ENCODE results near the gene LRRC2. TPM values are rescaled to one million over a fixed set of nuclear protein-coding genes. Genes with fewer than 3 reads are reported as not detected.

The LRRC2 gene
- total and polyA plus RNA-seq, 9 of the 15 experiments (the other 6 are each of a cell fraction or from before 2014, with no cell fraction given): 0.01 to 0.04 (median 0.03) TPM; not detected in 5

- FAIRE-seq: no peak
- 23% methylated on average over 5 of the region's 5 CpGs for WGBS (ENCODE audit: insufficient coverage, low coverage, missing lambda C conversion rate)
- no peak for TF ChIP-seq KLF10 (CRISPR knock-in tag; IDR thresholded peaks at IDR 0.05)
- no peak for TF ChIP-seq LCOR (CRISPR knock-in tag; IDR thresholded peaks at IDR 0.05)
- TF ChIP-seq SIX5 (IDR thresholded peaks at IDR 0.05; ENCODE audit: borderline replicate concordance in 1 of 2, insufficient read depth in 1 of 2, low read depth in 1 of 2, low read length in 2 of 2): no peak
- no peak for TF ChIP-seq TEAD4 (IDR thresholded peaks at IDR 0.05; ENCODE audit: low read length)
- TF ChIP-seq TEAD4 (CRISPR knock-in tag; IDR thresholded peaks at IDR 0.05; ENCODE audit: borderline replicate concordance): no peak
- TF ChIP-seq ZNF764 (CRISPR knock-in tag; IDR thresholded peaks at IDR 0.05; ENCODE audit: low read depth): no peak
- no peak for TF ChIP-seq GTF2E2 (tag; IDR thresholded peaks at IDR 0.05)
- TF ChIP-seq, protein P1, sequence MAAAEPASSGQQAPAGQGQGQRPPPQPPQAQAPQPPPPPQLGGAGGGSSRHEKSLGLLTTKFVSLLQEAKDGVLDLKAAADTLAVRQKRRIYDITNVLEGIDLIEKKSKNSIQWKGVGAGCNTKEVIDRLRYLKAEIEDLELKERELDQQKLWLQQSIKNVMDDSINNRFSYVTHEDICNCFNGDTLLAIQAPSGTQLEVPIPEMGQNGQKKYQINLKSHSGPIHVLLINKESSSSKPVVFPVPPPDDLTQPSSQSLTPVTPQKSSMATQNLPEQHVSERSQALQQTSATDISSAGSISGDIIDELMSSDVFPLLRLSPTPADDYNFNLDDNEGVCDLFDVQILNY (CRISPR knock-in tag; IDR thresholded peaks at IDR 0.05): no peak
- TF ChIP-seq, protein P2, sequence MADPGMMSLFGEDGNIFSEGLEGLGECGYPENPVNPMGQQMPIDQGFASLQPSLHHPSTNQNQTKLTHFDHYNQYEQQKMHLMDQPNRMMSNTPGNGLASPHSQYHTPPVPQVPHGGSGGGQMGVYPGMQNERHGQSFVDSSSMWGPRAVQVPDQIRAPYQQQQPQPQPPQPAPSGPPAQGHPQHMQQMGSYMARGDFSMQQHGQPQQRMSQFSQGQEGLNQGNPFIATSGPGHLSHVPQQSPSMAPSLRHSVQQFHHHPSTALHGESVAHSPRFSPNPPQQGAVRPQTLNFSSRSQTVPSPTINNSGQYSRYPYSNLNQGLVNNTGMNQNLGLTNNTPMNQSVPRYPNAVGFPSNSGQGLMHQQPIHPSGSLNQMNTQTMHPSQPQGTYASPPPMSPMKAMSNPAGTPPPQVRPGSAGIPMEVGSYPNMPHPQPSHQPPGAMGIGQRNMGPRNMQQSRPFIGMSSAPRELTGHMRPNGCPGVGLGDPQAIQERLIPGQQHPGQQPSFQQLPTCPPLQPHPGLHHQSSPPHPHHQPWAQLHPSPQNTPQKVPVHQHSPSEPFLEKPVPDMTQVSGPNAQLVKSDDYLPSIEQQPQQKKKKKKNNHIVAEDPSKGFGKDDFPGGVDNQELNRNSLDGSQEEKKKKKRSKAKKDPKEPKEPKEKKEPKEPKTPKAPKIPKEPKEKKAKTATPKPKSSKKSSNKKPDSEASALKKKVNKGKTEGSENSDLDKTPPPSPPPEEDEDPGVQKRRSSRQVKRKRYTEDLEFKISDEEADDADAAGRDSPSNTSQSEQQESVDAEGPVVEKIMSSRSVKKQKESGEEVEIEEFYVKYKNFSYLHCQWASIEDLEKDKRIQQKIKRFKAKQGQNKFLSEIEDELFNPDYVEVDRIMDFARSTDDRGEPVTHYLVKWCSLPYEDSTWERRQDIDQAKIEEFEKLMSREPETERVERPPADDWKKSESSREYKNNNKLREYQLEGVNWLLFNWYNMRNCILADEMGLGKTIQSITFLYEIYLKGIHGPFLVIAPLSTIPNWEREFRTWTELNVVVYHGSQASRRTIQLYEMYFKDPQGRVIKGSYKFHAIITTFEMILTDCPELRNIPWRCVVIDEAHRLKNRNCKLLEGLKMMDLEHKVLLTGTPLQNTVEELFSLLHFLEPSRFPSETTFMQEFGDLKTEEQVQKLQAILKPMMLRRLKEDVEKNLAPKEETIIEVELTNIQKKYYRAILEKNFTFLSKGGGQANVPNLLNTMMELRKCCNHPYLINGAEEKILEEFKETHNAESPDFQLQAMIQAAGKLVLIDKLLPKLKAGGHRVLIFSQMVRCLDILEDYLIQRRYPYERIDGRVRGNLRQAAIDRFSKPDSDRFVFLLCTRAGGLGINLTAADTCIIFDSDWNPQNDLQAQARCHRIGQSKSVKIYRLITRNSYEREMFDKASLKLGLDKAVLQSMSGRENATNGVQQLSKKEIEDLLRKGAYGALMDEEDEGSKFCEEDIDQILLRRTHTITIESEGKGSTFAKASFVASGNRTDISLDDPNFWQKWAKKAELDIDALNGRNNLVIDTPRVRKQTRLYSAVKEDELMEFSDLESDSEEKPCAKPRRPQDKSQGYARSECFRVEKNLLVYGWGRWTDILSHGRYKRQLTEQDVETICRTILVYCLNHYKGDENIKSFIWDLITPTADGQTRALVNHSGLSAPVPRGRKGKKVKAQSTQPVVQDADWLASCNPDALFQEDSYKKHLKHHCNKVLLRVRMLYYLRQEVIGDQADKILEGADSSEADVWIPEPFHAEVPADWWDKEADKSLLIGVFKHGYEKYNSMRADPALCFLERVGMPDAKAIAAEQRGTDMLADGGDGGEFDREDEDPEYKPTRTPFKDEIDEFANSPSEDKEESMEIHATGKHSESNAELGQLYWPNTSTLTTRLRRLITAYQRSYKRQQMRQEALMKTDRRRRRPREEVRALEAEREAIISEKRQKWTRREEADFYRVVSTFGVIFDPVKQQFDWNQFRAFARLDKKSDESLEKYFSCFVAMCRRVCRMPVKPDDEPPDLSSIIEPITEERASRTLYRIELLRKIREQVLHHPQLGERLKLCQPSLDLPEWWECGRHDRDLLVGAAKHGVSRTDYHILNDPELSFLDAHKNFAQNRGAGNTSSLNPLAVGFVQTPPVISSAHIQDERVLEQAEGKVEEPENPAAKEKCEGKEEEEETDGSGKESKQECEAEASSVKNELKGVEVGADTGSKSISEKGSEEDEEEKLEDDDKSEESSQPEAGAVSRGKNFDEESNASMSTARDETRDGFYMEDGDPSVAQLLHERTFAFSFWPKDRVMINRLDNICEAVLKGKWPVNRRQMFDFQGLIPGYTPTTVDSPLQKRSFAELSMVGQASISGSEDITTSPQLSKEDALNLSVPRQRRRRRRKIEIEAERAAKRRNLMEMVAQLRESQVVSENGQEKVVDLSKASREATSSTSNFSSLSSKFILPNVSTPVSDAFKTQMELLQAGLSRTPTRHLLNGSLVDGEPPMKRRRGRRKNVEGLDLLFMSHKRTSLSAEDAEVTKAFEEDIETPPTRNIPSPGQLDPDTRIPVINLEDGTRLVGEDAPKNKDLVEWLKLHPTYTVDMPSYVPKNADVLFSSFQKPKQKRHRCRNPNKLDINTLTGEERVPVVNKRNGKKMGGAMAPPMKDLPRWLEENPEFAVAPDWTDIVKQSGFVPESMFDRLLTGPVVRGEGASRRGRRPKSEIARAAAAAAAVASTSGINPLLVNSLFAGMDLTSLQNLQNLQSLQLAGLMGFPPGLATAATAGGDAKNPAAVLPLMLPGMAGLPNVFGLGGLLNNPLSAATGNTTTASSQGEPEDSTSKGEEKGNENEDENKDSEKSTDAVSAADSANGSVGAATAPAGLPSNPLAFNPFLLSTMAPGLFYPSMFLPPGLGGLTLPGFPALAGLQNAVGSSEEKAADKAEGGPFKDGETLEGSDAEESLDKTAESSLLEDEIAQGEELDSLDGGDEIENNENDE (IDR thresholded peaks at IDR 0.05; ENCODE audit: low read depth, low read length): no peak
- no peak for TF ChIP-seq TOE1 (IDR thresholded peaks at IDR 0.05; ENCODE audit: borderline replicate concordance)
- no peak for TF ChIP-seq TOE1 (CRISPR knock-in tag; IDR thresholded peaks at IDR 0.05; ENCODE audit: borderline replicate concordance, low read depth)
Observed at GRCh38 chr3:46535746-46536145, 30.4 kb downstream of the LRRC2 start.

More at GRCh38 chr3:46535746-46536145, 30.4 kb downstream of the LRRC2 start:
- Histone ChIP-seq H3K27me3 (ENCODE audit: control insufficient read depth in 2 of 2, insufficient read depth in 2 of 2, low read length in 2 of 2) (no peaks in the 10 kb centered on the region; a peak in 1 of 5 replicates), H3K27ac (ENCODE audit: extremely low read depth, low read depth, low read length) (no peak overlapping the region), H3K4me2 (ENCODE audit: insufficient read depth, low read length) (no peak overlapping the region), H4K20me1 (replicated peaks; ENCODE audit: control insufficient read depth, insufficient read depth, low read length) (no peaks in the 10 kb centered on the region), H3K9me3 (replicated peaks; ENCODE audit: control insufficient read depth, insufficient read depth, low read depth, low read length) (no peaks in the 10 kb centered on the region), H3K9me1 (ENCODE audit: control insufficient read depth, insufficient read depth, low read length) (no peaks in the 10 kb centered on the region), H3K36me3 (ENCODE audit: control insufficient read depth, insufficient read depth, low read length) (no peaks in the 10 kb centered on the region), H3K79me2 (ENCODE audit: control insufficient read depth, insufficient read depth, low read length) (no peaks in the 10 kb centered on the region), H3K4me3 (no peak overlapping the region), H3K4me1 (replicated peaks in 1 of 2; ENCODE audit: control insufficient read depth in 2 of 2, insufficient read depth in 2 of 2, low read length in 2 of 2) (peaks cover 10 to 17% of the 10 kb centered on the region in 2 experiments; a peak in 3 of 5 replicates), H3K9ac (ENCODE audit: insufficient read depth in 1 of 2, low read depth in 2 of 2, low read length in 2 of 2) (no peak overlapping the region), H2AFZ (ENCODE audit: low read depth, low read length) (peak overlapping the region; percentile 44; the same call in 1 of the 2 replicates)
- no TSS peak for BruUV-seq (replicated peaks)
- intact Hi-C loops (cut with micrococcal nuclease): no loop called here
- ChIA-PET CTCF (ENCODE audit: low intra/inter-chr PET ratio) (no interaction called here), POLR2A (interaction anchor here (1.3 kb wide), 1 partner anchor 10 kb away, joined by 5 read pairs; no protein-coding TSS in a partner anchor)
- ATAC-seq (no peak), DNase-seq (ENCODE audit: extremely low read depth in 1 of 4, low spot score in 3 of 4) (no peak)
- in situ Hi-C loops (cut with MboI): no loop called here
